GM19438 (cell line): Measurements from ENCODE around the gene PHF21A.
"Not testable (repeated sequence)": the region's sequence is repeated elsewhere in the genome, so short reads cannot be mapped to it uniquely, and the experiment has no call there.

ENCODE experiments used
- ATAC-seq: cut with Tn5 transposase; IDR thresholded peaks from one replicate; pipeline ENCODE4 v1.9.1; 2021; ENCODE audit warnings: low read depth; ENCODE audit not compliant: unreplicated experiment

PHF21A gene

GRCh38 chr11:46120346-46121300 is 631 bp downstream of the PHF21A start:
- ATAC-seq: peak; percentile 3

GRCh38 chr11:46119352-46120216 is 1.7 kb downstream of the PHF21A start:
- ATAC-seq: no peak

- no peak for ATAC-seq
These were observed 2.4 kb downstream of the PHF21A start for GRCh38 chr11:46118702-46119351.

DNA sequence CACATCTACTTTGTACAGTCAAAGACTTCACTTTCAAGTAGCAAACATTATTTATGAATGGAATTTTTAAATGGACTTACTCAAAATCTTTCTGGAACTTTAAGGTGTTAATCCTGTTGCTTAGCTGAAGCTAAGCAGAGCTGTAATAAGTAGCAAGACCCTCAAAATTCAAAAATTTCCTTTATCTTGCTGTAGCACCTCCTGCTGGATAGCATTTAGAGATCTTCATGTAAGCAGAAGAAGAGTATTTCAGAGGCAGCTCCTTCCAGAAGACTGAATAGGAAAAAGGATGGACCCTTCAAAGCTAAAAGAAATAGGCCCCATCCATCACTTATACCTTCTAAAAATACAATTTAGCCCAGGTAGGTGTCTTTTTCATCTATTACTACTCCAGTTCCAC is 3.4 kb downstream of the PHF21A start:
- no peak for ATAC-seq

- ATAC-seq: not testable (repeated sequence)
These were observed 4.6 kb downstream of the PHF21A start for GRCh38 chr11:46116712-46117037.

GRCh38 chr11:46116007-46116711 is 5.1 kb downstream of the PHF21A start:
- no peak for ATAC-seq

DNA sequence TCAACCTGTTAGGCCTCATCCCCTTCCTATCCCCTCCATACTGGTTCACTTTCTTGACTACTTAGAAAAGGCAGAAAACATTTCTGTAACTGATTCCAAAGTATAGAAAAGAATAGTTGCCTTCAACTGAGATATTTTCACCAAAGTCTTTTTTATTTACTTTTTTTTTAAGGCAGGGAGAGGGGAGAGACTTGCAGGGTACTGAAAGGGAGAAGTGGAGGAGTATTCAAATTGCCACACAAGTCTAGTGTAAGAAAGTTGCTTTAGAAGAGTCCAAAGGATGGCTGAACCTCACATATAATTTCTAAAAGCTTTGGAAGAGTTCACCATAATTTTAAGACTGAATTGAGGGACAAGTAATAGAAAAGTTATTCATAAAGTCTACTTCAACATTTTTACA is 6.3 kb downstream of the PHF21A start:
- ATAC-seq: no peak

DNA sequence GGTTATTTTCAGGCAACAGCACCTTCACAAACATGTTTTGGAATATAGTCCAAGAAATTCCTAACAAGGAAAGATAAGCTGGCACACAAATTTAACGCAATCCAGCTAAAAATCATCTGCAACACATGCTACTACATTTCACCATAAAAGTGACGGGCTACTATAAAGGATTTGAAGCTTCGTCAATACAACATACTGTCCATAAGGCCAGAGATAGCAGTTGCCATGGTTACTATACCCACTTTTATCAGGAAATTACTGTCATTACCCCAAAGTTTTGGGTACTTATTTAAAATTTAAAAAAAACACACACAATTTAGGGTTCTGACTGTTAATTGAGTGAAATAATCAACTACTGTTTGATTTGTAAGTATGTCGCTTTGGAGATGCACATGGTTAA is 6.9 kb downstream of the PHF21A start:
- ATAC-seq: no peak

- ATAC-seq: no peak
These were observed 8.2 kb downstream of the PHF21A start for GRCh38 chr11:46112961-46113607.

DNA sequence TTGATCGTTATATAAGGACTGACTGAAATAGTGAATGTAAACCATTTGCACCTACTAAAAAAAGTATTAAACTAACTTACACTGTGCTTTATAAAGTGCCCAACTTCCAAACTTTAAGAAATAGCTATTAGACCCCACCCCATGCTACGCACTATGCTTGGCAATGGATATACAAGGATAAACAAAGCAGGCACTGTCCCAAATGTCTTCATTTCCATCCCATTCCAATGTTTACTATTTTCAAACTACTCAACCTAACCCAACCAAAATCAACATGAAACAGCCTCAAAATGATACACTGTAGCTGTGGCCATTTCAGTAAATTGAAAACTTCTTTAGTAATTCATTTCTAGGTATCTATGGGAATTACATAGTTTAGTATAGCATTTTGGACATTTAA is 12.5 kb downstream of the PHF21A start:
- no peak for ATAC-seq

DNA sequence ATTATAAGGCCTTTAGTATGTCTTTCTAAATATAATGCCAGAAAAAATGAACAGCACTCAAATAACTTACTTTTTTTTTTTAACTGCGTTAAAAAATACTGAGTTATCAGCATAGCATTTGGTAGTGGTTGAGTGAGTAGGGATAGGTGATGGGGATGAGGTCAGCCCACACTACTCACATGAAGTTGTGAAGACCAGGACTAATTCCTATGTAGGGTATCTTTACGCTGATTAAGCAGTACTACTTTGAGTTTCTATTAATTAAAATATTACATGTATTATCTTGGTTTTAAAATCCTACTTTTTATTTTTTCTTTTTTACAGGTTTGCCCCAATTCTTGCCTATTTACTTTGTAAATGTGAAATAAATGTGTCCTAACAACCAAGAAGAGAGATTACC is 13.5 kb downstream of the PHF21A start:
- no peak for ATAC-seq

DNA sequence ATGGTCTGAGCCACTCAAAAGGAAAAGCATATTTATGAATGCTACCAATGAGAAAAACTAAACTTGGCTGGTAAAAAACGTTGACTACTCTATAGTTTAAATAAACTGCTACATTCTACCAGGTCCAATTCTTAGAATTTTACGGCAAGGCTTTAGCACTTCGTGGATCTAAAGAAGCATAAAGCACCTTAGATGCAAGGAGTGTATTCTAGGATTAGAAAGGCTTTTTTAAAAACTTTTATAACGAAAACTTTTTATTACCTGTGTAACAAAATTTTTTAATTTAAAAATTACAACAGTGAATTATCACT is 13.9 kb downstream of the PHF21A start:
- ATAC-seq: no peak

DNA sequence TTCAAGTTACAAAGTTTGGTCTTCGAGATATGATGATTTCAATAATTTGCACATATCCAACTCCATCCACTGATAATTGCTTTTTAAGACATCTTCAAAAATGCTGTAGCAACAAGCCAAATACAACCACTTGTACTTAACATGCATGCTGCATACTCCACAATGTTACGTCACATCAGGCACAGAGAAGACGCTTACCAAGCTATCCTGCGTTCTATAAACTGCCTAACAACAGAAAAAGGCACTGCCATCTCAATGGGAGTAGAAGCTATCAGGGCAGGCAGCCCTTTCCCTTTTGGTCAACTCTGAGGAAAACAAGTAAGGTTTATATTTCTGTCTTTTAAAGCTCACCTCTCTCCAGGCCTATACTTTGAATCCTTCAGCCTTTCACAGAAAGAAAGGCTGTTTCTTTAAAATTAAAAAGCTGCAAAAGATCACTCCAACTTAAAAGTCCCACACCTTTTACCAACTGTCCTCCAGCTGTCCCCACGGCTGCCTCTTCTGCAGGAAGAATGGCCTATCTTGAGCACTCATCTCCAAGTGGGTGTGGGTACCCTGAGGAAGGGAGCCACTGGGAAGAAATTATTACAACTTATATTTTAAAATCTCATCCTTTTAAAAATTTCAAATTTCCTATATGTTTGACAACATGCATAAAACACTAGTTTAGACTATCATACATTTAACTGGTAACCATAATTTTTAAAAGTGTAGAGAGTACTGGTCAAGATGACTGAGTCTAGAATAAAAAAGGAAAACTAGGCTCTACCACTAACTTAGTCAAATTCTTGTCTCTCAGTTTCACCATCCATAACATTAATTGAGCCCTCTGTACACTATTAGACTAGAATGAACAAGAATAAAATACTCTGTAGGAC is 14.5 kb downstream of the PHF21A start:
- ATAC-seq: no peak

DNA sequence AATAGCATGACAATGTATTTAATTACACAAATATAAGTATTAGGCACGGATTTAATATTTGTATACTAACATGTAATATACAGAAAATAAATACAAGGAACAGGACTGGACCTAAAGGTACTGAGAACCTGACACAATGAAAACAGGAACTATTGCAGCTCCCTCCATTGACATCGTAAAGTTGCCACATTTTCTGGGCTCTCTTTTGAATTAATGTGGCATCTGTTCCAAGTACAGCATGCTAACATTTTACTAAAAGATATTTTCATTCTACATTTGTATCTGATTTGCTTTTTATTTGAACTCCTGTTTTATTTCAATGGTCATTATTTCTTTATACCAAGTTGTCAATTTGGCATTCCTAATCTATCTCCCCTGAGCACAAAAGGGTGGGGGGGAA is 15.3 kb downstream of the PHF21A start:
- ATAC-seq: no peak

DNA sequence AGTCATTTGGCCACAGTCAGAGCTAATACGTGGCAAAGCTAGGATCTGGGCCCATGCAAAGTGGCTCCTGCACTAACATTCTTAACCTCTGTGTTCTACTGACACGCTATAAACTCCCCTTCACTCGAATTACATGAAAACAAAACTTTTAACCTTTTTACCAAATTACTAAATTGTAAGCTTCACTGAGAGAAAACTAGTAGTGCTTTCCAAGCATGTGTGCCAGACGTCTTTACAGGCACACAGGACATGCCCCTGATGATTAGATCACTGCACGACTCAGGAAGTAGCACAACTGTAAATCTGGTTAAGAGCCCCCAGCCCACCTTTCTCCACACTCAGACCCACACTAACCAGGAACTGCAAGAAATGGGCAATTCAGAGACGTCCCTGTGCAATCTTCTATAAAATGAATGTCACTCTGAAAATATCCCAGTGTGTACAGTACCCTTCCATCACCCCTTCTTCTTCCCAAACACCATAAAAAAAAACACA is 16.1 kb downstream of the PHF21A start:
- no peak for ATAC-seq

GRCh38 chr11:46102843-46103242 is 18.4 kb downstream of the PHF21A start:
- ATAC-seq: no peak

GRCh38 chr11:46100670-46101069 is 20.6 kb downstream of the PHF21A start:
- peak; percentile 72 for ATAC-seq

DNA sequence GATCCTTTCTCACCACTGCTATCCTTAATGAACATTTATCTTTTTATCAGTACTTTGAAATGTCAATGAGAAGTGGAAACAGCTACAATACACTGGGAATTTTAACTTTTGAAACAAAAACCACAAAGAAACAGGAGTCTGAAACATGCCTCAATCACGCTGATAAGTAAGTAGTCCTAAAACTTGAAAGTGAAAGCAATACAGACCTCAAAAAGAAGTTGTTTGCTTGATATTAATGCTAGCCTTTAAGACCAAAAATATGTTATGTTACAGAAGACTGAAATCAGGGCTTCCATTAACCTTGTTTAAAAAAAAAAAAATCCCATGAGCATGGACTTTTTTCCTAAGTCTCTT is 21.3 kb downstream of the PHF21A start:
- no peak for ATAC-seq

GRCh38 chr11:46090375-46090774 is 30.9 kb downstream of the PHF21A start:
- no peak for ATAC-seq
